Sigmoid colon (tissue), 4 donors: ENCODE results near the gene GNB4.

Source experiments
- EP300 ChIP-seq, 4 donors: sonication (generic); formaldehyde crosslinking; IDR thresholded peaks; one replicate each; pipeline ENCODE4 v1.6.1; 2017; ENCODE audit warnings: antibody characterized with exemption in 4 of 4
- POLR2A ChIP-seq, 2 donors: fragments of 450-650 bp; IDR thresholded peaks; one replicate each; pipeline ENCODE4 v1.6.1; 2016; ENCODE audit warnings: antibody characterized with exemption in 2 of 2, mild to moderate bottlenecking in 2 of 2, moderate library complexity in 2 of 2
- TF ChIP-seq, protein P1 (sequence below), 4 experiments: fragments of 450-650 bp in 3 of 4; fragments of 200-600 bp in 1 of 4; IDR thresholded peaks; one replicate each; pipeline ENCODE4 v1.5.1; 2016 to 2019; ENCODE audit warnings: antibody characterized with exemption in 4 of 4, mild to moderate bottlenecking in 3 of 4, moderate library complexity in 2 of 4

DNA sequence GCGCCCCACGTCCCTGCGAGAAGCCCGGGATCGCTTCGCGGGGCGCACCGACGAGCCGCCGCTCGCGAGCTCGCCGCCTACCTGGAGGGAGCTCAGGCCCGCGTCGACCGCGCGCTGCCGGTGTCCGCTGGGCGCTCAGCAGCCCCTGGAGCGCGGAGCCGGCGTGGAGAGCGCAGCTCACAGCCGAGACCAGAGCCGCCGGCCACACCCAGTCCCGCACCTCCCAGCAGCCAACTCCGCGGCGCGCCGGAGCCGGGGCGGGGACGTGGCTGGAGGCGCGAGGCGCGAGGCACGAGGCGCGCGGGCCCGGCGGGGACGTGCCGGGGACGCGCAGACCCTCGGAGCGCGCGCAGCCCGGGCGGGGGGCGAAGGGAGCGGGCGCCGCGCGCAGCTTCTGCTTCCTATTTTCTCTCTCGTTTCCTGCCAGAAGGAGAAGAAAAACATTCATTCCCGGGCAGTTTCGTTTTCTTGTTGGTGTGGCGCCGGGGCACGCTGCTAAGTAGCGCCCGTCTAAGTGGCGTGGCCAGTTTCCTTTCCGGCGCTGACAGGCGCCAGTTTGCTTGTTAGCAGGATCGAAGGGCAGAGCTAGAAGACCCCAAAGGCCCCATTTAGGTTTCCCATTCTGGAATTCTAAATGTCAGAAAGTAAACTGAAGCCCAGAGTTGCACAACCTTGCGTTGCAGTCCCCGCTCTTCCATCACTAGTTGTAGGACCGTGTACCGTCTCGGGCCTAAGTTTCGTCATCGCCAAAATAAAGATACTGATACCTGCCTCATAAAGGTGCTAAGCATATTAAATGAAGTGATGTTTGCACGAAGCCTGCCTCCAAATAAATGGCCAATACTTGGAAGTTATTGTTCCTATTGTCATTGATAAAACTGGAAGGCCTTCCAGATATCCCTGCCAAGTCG is at the start of gene GNB4:
- TF ChIP-seq, protein P1, sequence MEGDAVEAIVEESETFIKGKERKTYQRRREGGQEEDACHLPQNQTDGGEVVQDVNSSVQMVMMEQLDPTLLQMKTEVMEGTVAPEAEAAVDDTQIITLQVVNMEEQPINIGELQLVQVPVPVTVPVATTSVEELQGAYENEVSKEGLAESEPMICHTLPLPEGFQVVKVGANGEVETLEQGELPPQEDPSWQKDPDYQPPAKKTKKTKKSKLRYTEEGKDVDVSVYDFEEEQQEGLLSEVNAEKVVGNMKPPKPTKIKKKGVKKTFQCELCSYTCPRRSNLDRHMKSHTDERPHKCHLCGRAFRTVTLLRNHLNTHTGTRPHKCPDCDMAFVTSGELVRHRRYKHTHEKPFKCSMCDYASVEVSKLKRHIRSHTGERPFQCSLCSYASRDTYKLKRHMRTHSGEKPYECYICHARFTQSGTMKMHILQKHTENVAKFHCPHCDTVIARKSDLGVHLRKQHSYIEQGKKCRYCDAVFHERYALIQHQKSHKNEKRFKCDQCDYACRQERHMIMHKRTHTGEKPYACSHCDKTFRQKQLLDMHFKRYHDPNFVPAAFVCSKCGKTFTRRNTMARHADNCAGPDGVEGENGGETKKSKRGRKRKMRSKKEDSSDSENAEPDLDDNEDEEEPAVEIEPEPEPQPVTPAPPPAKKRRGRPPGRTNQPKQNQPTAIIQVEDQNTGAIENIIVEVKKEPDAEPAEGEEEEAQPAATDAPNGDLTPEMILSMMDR (IDR thresholded peaks at IDR 0.05) = no peak
- no peak for TF ChIP-seq POLR2A (IDR thresholded peaks at IDR 0.05)
- TF ChIP-seq EP300 (IDR thresholded peaks at IDR 0.05) = no peak
